SU-DHL-6 (cell line): Measurements from ENCODE around the gene NR0B1.

Source experiments
- EZH2phosphoT487 ChIP-seq: fragments of 200-600 bp; sonication (generic), shearing (Covaris generic); conservative IDR thresholded peaks from 2 replicates; pipeline ENCODE4 v1.6.1; 2018; ENCODE audit warnings: mild to moderate bottlenecking, antibody characterized with exemption, low read length, moderate library complexity, mixed read lengths
- TF ChIP-seq, protein P1 (sequence below): fragments of 200-600 bp; sonication (generic); IDR thresholded peaks from one replicate; pipeline ENCODE4 v1.5.1; 2017; ENCODE audit warnings: antibody characterized with exemption, mild to moderate bottlenecking, low read length, moderate library complexity; ENCODE audit not compliant: insufficient read depth, poor library complexity, severe bottlenecking

DNA sequence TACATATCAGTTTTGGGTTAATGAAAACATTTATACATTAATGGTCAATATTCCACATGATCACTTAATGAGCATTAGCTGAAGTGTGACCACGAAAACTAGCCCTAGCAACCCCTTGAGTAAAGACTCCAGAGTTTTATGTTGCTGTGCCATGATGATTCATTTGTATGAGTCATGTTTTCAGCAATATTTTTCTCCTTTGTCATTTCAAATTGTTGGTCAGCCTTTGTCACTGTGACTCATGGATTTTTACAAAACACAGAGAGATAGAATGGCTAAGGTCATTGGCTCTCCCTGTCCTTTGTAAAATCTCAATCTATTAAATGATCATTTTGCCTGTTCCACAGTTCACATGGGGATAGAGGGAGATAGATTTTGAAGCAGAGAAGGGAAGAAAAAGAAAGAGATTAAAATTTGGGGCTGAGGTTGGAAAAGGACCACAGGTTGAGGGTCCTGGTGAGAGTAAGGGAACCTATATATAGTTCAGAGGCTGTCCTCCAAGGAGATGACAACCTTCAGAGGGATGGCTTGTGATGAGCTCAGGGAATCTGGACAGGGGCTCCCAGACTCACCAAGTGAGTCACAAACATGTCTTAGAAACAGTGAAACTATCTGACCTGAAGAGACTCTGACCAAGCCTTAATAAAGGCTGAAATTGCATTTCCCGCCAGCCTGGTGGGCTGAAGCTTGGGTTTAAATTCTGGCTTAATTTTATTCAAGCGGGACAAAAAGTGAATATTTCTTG lies 25.6 kb downstream of the NR0B1 start:
- TF ChIP-seq, protein P1, sequence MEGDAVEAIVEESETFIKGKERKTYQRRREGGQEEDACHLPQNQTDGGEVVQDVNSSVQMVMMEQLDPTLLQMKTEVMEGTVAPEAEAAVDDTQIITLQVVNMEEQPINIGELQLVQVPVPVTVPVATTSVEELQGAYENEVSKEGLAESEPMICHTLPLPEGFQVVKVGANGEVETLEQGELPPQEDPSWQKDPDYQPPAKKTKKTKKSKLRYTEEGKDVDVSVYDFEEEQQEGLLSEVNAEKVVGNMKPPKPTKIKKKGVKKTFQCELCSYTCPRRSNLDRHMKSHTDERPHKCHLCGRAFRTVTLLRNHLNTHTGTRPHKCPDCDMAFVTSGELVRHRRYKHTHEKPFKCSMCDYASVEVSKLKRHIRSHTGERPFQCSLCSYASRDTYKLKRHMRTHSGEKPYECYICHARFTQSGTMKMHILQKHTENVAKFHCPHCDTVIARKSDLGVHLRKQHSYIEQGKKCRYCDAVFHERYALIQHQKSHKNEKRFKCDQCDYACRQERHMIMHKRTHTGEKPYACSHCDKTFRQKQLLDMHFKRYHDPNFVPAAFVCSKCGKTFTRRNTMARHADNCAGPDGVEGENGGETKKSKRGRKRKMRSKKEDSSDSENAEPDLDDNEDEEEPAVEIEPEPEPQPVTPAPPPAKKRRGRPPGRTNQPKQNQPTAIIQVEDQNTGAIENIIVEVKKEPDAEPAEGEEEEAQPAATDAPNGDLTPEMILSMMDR, result no peak
- TF ChIP-seq EZH2phosphoT487, result no peak
